HG02973 (cell line): ENCODE data around the gene RANBP17.
"Not testable (repeated sequence)": the region's sequence is repeated elsewhere in the genome, so short reads cannot be mapped to it uniquely, and the experiment has no call there.

Source experiments
- ATAC-seq: cut with Tn5 transposase; IDR thresholded peaks from one replicate; pipeline ENCODE4 v1.9.1; 2021; ENCODE audit warnings: moderate library complexity; ENCODE audit not compliant: unreplicated experiment

RANBP17 gene

DNA sequence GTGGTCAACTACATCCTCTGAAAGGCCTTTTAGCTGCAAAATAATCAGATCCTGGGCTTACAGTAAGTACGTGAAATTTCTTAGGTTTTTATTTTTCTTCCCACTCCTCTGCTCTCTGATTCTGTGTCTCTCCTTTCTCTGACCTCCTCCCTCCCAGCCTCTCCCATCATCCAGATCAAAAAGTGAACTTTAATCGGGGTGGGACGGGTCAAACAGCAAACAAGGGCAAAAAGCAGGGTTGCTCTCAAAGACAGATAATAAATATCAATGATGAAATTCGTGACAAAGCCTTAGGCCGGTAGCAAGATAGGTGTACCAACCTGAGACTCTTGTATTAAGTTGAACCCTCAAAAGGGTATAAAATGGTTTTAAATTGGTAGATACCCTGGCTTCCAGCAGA, 76.1 kb downstream of the RANBP17 start:
- ATAC-seq = no peak

GRCh38 chr5:170939178-170939577, 77.4 kb downstream of the RANBP17 start:
- no peak for ATAC-seq

DNA sequence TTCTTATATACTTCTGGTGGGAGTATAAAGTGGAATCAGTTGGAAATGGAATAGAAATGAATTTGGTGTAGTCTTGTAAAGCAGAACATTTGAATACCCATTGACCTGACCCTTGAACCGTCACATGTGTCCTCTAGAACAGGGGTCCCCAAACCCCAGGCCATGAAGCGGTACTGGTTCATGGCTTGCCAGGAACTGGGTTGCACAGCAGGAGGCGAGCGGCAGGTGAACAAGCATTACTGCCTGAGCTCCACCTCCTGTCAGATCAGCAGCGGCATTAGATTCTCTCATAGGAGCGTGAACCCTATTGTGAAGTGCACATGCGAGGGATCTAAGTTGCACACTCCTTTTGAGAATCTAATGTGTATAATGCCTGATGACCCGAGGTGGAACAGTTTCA, 80.0 kb downstream of the RANBP17 start:
- no peak for ATAC-seq

- no peak for ATAC-seq
These were observed 83.5 kb downstream of the RANBP17 start for GRCh38 chr5:170945275-170945674.

- no peak for ATAC-seq
These were observed 98.7 kb downstream of the RANBP17 start for GRCh38 chr5:170960567-170960966.

- no peak for ATAC-seq
These were observed 101.7 kb downstream of the RANBP17 start for GRCh38 chr5:170963521-170963920.

DNA sequence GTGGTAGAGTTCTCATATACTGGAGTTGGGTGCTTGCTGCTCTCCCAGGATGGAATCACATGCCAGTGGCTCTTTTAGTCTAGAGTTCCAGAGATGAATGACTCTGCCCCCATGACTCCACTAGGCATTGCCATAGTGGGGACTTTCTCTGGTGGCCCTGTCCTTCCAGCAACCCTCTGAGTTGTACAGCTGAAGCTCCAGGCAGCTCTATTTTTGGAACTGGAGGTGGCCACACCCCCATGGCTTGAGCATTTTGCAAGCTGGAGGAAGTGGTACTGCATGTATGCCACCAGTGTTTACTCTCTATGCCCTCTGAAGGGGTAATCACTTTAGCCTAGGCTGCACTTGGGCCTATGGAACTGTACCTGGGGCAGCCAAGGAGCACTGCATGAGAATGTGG, 112.6 kb downstream of the RANBP17 start:
- no peak for ATAC-seq

DNA sequence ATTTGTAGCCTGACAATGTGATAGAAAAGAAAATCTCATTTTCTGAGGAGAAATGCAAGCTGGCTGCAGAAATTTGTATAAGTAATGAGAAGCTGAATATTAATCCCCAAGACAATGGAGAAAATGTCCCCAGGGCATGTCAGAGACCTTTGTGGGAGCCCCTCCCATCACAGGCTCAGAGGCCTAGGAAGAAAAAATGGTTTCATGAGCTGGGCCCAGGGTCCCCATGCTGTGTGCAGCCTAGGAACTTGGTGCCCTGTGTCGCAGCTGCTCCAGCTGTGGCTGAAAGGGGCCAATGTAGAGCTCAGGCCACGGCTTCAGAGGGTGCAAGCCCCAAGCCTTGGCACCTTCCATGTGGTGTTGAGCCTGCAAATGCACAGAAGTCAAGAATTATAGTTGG, 118.4 kb downstream of the RANBP17 start:
- not testable (repeated sequence) for ATAC-seq

DNA sequence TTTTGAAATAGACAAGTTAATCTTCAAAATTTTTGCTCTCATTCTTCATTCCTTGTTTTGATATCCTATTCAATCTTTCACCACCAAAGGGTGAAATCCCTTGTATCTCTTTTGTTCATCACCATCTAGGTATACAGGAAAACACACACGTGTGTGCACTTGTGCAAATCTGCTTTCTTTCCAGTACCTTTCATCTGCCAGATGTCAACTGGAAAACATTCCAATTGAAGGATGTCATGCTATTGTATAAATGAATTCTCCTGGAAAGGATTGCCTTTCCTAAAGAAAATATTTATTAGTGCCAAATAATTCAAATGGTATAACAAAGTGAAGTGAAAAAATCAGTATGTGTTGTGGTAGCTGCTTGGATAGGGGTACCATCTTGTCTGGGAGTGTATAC, 123.7 kb downstream of the RANBP17 start:
- ATAC-seq = no peak

DNA sequence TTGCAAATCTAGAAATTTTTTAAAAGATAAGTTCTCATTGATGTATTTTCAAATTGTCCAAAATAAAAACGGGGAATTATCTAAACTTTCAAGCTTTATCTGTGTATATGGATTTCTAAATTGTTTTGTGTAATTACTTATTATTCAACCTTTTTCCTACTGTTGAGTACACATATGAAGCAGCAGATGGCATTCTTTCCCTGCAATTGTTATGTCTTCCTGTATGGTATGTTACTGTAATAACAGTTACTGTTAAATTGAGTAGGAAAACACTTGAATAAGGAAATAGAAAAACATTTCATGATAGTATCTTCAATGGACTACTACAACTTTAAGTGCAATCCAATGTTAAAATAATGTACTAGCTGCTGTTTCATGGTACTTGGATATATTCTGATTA, 124.8 kb downstream of the RANBP17 start:
- ATAC-seq = no peak

GRCh38 chr5:170993476-170993875, 131.7 kb downstream of the RANBP17 start:
- ATAC-seq = no peak

DNA sequence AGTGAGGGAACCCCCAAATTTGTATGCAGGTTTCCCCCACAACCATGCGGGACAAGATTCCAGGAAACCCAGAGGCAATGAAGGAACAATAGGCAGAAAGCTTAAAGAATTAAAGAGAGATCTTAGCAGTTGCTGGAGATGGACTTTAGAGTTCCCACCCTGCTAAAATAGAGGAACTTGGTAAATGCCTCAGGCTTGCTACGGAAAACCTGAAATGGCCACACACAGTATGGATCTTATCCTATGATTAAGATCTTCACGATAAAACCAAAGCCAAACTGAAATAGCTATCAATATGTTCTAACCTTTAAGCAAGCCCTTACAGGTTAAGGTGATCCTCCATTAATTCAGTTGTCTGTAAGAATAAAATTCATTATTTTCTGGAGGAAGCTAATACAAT, 148.3 kb downstream of the RANBP17 start:
- no peak for ATAC-seq

DNA sequence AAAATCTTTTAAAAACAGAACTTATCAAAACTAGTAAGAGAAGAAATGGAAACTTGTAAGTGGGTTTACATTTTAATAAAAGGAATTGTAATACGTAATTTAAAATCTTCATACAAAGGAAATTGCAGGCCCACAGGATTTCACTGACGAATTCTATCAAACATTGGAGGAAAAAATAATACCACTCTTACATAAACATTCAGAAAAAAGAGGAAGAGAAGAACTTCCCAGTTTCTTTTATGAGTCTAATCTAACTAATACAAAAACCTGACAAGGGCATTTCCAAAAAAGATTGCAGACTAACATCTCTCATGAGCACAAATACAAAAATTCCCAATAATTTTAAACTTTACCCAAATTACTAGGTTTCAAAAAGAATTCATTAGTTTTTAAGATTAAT, 149.0 kb downstream of the RANBP17 start:
- no peak for ATAC-seq

GRCh38 chr5:171023508-171023907, 161.7 kb downstream of the RANBP17 start:
- ATAC-seq = no peak

- no peak for ATAC-seq
These were observed 162.3 kb downstream of the RANBP17 start for GRCh38 chr5:171024084-171024483.

GRCh38 chr5:171029401-171029800, 167.6 kb downstream of the RANBP17 start:
- ATAC-seq = no peak

- ATAC-seq = no peak
These were observed 170.2 kb downstream of the RANBP17 start for GRCh38 chr5:171031977-171032376.

- ATAC-seq = no peak
These were observed 170.7 kb downstream of the RANBP17 start for GRCh38 chr5:171032435-171032973.

- ATAC-seq = not testable (repeated sequence)
These were observed 180.1 kb downstream of the RANBP17 start for GRCh38 chr5:171041893-171042292.

GRCh38 chr5:171050916-171051315, 189.1 kb downstream of the RANBP17 start:
- ATAC-seq = no peak

- no peak for ATAC-seq
These were observed 194.1 kb downstream of the RANBP17 start for GRCh38 chr5:171055875-171056454.

- ATAC-seq = no peak
These were observed 205.8 kb downstream of the RANBP17 start for GRCh38 chr5:171067540-171068130.

DNA sequence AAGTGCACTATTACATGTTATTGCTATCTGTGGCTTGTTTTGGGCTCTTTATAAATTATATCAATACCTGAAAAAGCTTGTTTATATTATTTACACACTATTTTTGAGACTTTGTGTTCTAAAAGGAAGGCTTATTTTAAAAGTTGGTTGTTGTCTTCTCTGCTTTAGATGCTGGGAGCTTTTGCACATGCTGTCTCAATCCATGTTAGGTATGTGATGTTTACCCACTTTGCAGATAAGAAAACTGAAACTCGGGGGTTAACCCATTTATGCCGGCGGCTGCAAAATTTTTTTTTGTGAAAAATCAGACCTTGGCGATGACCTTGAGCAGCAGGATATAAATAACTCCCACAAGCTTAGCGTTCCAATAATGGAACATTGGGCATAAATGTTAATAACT, 212.9 kb downstream of the RANBP17 start:
- no peak for ATAC-seq
